Measurements from ENCODE around the gene SEL1L2.

Gene SEL1L2

GRCh38 chr20:13819885-13820645 lies 170.3 kb downstream of the SEL1L2 start:
- no peak overlapping the region for H3K4me3 ChIP-seq (ENCODE audit: low read depth, low read length)

GRCh38 chr20:13817342-13817741 lies 173.1 kb downstream of the SEL1L2 start:
- H3K4me3 ChIP-seq (ENCODE audit: low read depth, low read length) = no peak overlapping the region

DNA sequence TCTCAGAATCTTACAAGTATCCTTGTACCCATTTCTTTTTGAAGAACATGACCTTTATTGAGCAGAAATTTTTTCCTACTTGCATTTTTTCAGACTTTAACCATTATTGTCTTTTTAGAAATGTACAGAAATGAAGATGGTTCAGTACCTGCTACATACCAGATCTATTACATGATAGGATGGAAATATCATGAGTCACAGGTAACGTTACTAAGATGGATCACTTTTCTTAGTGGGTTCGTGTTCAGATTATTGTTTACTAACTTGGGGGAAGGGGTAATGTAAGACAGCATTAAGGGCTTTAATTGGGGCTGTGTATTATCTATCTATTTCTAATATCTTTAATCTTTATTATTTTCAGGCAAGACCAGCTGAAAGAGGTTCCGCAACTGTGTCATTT lies 173.7 kb downstream of the SEL1L2 start:
- no peak overlapping the region for H3K4me3 ChIP-seq (ENCODE audit: low read depth, low read length)

DNA sequence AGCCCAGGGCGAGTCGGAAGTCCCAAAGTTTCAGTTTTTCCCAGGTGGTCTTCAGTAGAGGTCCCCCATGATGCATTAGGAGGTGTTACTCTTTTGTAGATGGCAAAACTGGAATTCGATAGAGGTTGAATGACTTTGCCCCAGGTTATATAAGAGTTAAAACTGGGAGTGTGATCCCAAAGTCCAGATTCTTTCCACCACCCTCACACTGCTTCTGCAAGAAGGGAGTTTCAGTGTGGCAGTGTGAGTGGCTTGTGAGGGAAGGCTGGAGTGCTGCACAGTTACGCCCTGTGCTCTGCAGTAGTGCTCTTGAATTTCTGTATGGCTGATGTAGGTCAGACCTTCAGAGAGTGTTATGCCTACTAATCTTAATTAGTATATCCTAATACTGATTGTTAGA lies 175.7 kb downstream of the SEL1L2 start:
- H3K4me3 ChIP-seq (ENCODE audit: low read depth, low read length) = no peak overlapping the region

GRCh38 chr20:13813910-13814309 lies 176.5 kb downstream of the SEL1L2 start:
- H3K4me3 ChIP-seq (ENCODE audit: low read depth, low read length) = no peak overlapping the region

- H3K4me3 ChIP-seq (ENCODE audit: low read depth, low read length) = no peak overlapping the region
Measured at GRCh38 chr20:13810446-13810845, 180.0 kb downstream of the SEL1L2 start.

- no peak overlapping the region for H3K4me3 ChIP-seq (ENCODE audit: low read depth, low read length)
Measured at GRCh38 chr20:13809855-13810254, 180.6 kb downstream of the SEL1L2 start.

DNA sequence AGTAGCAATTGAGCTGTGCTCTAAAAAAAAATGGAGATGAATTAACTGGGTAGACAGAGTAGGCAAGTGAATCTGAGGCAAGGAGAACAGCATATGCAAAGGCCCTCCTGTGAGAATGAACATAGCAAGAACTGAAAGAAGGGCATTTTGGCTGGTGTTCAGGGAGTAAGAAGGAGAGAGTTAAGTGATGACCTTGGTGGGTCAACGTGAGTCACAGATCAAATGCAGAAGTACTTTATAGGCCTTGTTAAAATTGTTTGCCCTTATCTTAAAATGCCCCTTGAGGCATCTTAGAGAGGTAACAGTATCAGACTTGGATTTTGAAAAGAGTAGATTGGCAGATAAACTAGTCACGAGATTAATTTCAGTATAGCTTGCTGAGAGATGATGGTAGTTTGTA lies 181.0 kb downstream of the SEL1L2 start:
- H3K4me3 ChIP-seq (ENCODE audit: low read depth, low read length) = no peak overlapping the region

- H3K4me3 ChIP-seq (ENCODE audit: low read depth, low read length) = no peak overlapping the region
Measured at GRCh38 chr20:13800728-13801134, 189.7 kb downstream of the SEL1L2 start.

GRCh38 chr20:13799974-13800373 lies 190.4 kb downstream of the SEL1L2 start:
- no peak overlapping the region for H3K4me3 ChIP-seq (ENCODE audit: low read depth, low read length)

Data from iPS-11a (cell line).